Right atrium auricular region (tissue), 2 donors: ENCODE data around the gene NOL4L. TPM values are rescaled to one million over a fixed set of nuclear protein-coding genes. Genes with fewer than 3 reads are reported as not detected.
"Not testable (repeated sequence)": the region's sequence is repeated elsewhere in the genome, so short reads cannot be mapped to it uniquely, and the experiment has no call there.

Experiments
- DNase-seq: peaks from one replicate; pipeline ENCODE4 v3.0.0-alpha.2; 2019; ENCODE audit warnings: low spot score
- H3K27ac ChIP-seq, 2 donors: fragments of 200-600 bp; sonication (generic); 1 replicate in 1 of 2; 2 replicates in 1 of 2; pipeline ENCODE4 v1.5.1; 2016 to 2019
- H3K27me3 ChIP-seq, 2 donors: fragments of 200-600 bp; sonication (generic); one replicate each; pipeline versions ENCODE4 v1.5.1 to v1.6.0; 2017 to 2019
- H3K36me3 ChIP-seq: fragments of 200-600 bp; sonication (generic); one replicate; pipeline ENCODE4 v1.5.1; 2016
- H3K4me1 ChIP-seq, 2 donors: fragments of 200-600 bp; sonication (generic); one replicate each; pipeline versions ENCODE4 v1.5.1 to v1.6.0; 2017 to 2019
- H3K4me3 ChIP-seq, 2 donors: fragments of 200-600 bp; sonication (generic); 1 replicate in 1 of 2; 2 replicates in 1 of 2; pipeline ENCODE4 v1.5.1; 2017 to 2019; ENCODE audit warnings: mild to moderate bottlenecking in 1 of 2, moderate library complexity in 1 of 2
- H3K9me3 ChIP-seq, 2 donors: fragments of 200-600 bp; sonication (generic); one replicate each; pipeline ENCODE4 v1.5.1; 2019
- total RNA-seq, 2 donors: library from RNA; depleted of rRNA; stranded (reverse); fragments of >200 nt; gene quantifications; one replicate each; pipeline ENCODE4 v1.1.0, GENCODE V29; 2016
- TF ChIP-seq, protein P1 (sequence below), 2 donors: fragments of 200-600 bp; sonication (generic); IDR thresholded peaks; one replicate each; pipeline ENCODE4 v1.5.1; 2019; ENCODE audit warnings: antibody characterized with exemption in 2 of 2

The NOL4L gene
- total RNA-seq, 2 donors from 2014 or later: 7.6 to 10.4 TPM

DNA sequence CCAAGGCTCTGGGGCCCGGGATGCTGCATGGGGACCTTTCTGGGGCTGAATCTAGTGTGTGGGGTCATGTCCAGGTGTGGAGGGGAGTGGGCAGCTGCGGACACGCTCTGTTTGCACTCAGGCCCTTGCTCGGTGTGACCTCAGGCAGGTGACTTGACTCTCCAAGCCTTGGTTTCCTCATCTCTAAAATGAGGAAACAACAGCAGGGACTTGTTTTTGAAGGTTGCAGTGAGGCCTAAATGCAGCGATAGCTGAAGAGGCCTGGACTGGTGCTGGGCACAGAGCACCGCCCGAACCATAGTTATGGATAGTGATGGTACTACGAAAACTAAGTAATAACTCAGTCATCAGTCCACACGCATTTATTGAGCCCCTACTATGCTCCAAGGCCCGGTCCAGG lies 91.8 kb downstream of the NOL4L start:
- no peak for DNase-seq

DNA sequence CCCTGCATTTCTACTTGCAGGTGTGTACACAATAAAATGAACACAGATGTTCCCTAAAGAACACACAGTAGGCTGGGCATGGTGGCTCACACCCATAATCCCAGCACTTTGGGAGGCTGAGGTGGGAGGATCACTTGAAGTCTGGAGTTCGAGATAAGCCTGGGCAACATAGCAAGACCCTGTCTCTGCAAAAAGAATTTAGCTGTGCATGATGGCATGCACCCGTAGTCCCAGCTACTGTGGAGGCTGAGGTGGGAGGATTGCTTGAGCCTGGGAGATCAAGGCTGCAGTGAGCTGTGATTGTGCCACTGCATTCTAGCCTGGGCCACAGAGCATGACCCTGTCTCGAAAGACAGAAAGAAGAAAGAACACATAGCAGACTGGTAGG lies 93.4 kb downstream of the NOL4L start:
- not testable (repeated sequence) for H3K27ac ChIP-seq, H3K4me1 ChIP-seq, H3K9me3 ChIP-seq, H3K4me3 ChIP-seq, DNase-seq, H3K36me3 ChIP-seq, H3K27me3 ChIP-seq

More for the DNA sequence above, 91.8 kb downstream of the NOL4L start:
- Histone ChIP-seq H3K27ac (no peak overlapping the region), H3K4me1 (peaks cover 0 to 16% of the 10 kb centered on the region in 2 donors), H3K36me3 (no peaks in the 10 kb centered on the region), H3K27me3 (no peaks in the 10 kb centered on the region), H3K9me3 (no peaks in the 10 kb centered on the region), H3K4me3 (no peak overlapping the region)
- TF ChIP-seq, protein P1, sequence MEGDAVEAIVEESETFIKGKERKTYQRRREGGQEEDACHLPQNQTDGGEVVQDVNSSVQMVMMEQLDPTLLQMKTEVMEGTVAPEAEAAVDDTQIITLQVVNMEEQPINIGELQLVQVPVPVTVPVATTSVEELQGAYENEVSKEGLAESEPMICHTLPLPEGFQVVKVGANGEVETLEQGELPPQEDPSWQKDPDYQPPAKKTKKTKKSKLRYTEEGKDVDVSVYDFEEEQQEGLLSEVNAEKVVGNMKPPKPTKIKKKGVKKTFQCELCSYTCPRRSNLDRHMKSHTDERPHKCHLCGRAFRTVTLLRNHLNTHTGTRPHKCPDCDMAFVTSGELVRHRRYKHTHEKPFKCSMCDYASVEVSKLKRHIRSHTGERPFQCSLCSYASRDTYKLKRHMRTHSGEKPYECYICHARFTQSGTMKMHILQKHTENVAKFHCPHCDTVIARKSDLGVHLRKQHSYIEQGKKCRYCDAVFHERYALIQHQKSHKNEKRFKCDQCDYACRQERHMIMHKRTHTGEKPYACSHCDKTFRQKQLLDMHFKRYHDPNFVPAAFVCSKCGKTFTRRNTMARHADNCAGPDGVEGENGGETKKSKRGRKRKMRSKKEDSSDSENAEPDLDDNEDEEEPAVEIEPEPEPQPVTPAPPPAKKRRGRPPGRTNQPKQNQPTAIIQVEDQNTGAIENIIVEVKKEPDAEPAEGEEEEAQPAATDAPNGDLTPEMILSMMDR (IDR thresholded peaks at IDR 0.05): no peak

DNA sequence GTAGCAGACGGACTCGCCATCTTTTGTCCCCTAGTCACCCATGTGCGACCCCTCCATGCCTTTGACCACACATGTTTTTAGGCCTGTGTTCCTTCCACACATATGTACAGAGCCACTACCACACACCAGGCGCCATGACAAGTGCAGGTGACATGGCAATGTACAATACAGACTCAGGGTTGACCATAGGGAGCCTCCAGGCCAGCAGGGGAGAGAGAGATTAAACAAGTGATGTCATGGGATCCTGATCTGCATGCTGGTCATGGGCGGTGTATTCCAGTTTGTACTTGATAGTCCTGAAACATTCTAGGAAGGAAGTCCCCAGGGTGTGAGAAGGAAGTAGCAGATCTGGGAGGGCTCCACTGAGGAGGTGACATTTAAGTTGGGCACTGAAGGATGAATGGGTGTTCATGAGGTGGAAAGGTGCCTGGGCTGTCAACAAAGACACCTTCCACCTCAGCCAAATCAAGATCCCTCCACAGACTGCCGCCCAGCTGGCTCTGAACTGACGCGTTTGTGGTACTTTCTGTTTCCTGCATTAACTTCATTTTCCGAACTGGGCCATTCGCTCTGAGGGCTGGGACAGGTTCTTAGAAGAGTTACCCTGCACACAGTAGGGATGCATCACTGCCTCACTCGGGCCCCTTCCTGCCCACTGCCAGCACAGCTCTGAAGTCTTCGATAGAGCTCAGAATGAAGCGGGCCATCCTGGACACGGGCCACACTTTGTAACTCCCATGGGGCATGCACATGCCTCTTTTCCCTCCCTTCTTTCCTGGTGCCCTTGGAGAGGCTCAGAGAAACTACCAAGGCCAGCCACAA lies 94.0 kb downstream of the NOL4L start:
- Histone ChIP-seq H3K27me3 (no peaks in the 10 kb centered on the region), H3K9me3 (no peaks in the 10 kb centered on the region), H3K27ac (no peak overlapping the region), H3K4me3 (no peak overlapping the region), H3K36me3 (no peaks in the 10 kb centered on the region), H3K4me1 (peaks cover 0 to 6% of the 10 kb centered on the region in 2 donors)
- no peak for DNase-seq
- TF ChIP-seq, protein P1 (IDR thresholded peaks at IDR 0.05): no peak

DNA sequence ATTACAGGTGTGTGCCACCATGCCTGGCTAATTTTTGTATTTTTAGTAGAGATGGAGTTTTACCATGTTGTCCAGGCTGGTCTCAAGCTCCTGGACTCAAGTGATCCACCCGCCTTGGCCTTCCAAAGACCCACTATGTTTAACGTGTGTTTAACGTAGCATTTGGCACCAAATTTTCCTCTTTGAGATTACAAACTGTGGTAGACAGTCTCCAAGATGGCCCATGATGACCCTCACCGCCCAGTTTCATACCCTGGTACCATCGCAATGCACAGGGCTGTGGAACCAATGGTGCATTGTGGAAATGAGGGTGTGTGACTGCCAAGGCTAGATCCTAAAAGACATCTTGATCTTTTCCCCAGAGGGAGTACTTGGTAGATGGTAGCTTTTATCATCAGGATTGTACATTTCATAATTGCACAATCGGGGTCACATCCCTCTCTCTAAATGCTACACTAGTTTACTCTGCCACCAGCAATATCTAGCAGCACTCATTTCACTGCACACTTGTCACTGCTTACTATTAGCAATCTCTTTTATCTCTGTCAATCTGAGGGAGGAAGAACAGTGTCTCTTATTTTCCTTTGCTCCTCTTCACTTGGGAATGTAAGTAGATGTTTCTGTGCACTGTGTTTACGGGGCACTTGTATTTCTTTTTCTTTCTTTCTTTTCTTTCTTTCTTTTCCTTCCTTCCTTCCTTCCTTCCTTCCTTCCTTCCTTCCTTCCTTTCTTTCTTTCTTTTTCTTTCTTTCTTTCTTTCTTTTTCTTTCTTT lies 96.9 kb downstream of the NOL4L start:
- Histone ChIP-seq H3K4me1 (peaks cover 0 to 9% of the 10 kb centered on the region in 2 donors), H3K36me3 (no peaks in the 10 kb centered on the region), H3K9me3 (no peaks in the 10 kb centered on the region), H3K4me3 (no peak overlapping the region), H3K27me3 (no peaks in the 10 kb centered on the region), H3K27ac (no peak overlapping the region)
- DNase-seq: no peak
- TF ChIP-seq, protein P1 (IDR thresholded peaks at IDR 0.05): no peak

DNA sequence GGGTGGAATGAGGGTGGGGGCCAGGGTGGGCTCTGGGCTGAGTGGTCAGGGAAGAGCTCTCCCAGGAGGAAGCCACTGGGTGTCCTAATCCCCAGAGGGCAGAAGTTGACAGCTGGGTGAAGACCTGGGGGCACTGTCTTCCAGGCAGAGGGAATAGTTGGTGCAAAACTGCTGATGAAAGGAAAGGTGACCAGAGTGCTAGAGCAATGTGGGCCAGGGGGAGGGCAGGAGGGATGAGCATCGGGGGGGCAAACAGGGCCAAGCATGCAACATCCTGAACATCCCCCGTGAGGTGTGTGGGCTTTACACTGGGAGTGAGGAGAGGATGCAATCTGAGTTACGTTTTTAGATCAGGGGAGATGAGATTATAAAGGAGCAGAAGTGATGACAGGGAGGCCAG lies 97.8 kb downstream of the NOL4L start:
- H3K27me3 ChIP-seq: no peaks in the 10 kb centered on the region
- no peak overlapping the region for H3K27ac ChIP-seq
- no peaks in the 10 kb centered on the region for H3K9me3 ChIP-seq
- H3K4me3 ChIP-seq: no peak overlapping the region
- DNase-seq: no peak
- TF ChIP-seq, protein P1 (IDR thresholded peaks at IDR 0.05): no peak
- peaks cover 0 to 11% of the 10 kb centered on the region in 2 donors for H3K4me1 ChIP-seq
- no peaks in the 10 kb centered on the region for H3K36me3 ChIP-seq

DNA sequence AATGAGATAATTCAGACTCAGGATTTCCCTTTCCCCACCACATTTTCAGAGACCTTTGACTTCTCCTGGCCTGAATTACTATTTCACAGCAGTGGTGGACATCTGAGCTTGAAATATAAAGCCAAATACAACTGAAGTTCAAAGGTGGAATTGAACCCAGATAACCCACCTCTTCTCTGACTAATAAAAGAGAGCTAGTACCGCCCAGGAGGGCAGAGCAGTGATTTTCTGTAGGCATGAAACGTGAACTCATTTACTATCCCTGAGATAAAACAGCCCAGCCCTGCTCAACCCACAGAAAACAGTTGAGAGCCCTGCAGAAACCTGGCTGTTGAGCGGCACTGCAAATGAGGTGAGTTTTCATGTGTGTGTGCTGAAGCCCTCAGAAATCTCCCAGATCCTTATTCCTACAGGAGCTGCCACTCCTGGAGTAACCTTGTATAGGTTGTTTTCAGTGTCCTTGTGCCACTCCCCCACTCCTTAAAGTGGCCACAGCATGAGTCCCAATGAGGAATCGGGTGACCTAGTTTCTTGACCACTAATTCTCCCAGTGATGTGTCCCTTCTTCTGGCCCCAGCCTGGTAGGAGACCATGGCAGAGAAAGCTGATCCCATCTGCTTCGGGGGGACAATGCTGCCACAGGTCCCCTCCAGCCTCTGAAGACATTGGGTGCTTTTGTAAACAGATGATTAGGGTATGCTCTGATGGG lies 99.2 kb downstream of the NOL4L start:
- H3K27me3 ChIP-seq: no peaks in the 10 kb centered on the region
- no peaks in the 10 kb centered on the region for H3K9me3 ChIP-seq
- TF ChIP-seq, protein P1 (IDR thresholded peaks at IDR 0.05): no peak
- no peak for DNase-seq
- H3K4me1 ChIP-seq: peaks cover 0 to 26% of the 10 kb centered on the region in 2 donors
- no peaks in the 10 kb centered on the region for H3K36me3 ChIP-seq
- H3K27ac ChIP-seq: no peak overlapping the region
- H3K4me3 ChIP-seq: no peak overlapping the region
